Neural cell (in vitro differentiated cells): ENCODE measurements around the gene TRIM9.

ENCODE experiments used
- EP300 ChIP-seq: fragments of 450-650 bp; conservative IDR thresholded peaks from 2 replicates; pipeline ENCODE4 v1.6.1; 2014; ENCODE audit warnings: antibody characterized with exemption, mild to moderate bottlenecking, moderate library complexity; ENCODE audit not compliant: poor library complexity, severe bottlenecking
- EZH2 ChIP-seq: fragments of 200-600, 300-800 bp; shearing (Covaris generic), sonication (generic); IDR thresholded peaks from 2 replicates; pipeline ENCODE4 v1.6.1; 2014; ENCODE audit warnings: antibody characterized with exemption, low read length, borderline replicate concordance, mild to moderate bottlenecking; ENCODE audit not compliant: insufficient read depth, poor library complexity, severe bottlenecking
- MXI1 ChIP-seq: fragments of 450-650 bp; conservative IDR thresholded peaks from 2 replicates; pipeline ENCODE4 v1.6.1; 2014; ENCODE audit warnings: antibody characterized with exemption, mild to moderate bottlenecking; ENCODE audit not compliant: poor library complexity, severe bottlenecking
- POLR2AphosphoS5 ChIP-seq: IDR thresholded peaks from 2 replicates; pipeline ENCODE4 v1.6.1; 2012
- RAD21 ChIP-seq: fragments of 450-650 bp; conservative IDR thresholded peaks from 2 replicates; pipeline ENCODE4 v1.6.1; 2014; ENCODE audit warnings: antibody characterized with exemption, mild to moderate bottlenecking, moderate library complexity
- TAF1 ChIP-seq: IDR thresholded peaks from 2 replicates; pipeline ENCODE4 v1.6.1; 2012; ENCODE audit warnings: low read depth
- TF ChIP-seq, protein P1 (sequence below): fragments of 450-650 bp; IDR thresholded peaks from 2 replicates; pipeline ENCODE4 v1.5.1; 2014; ENCODE audit warnings: antibody characterized with exemption, mild to moderate bottlenecking, moderate library complexity; ENCODE audit not compliant: poor library complexity, severe bottlenecking
- TF ChIP-seq, protein P2 (sequence below): IDR thresholded peaks from 2 replicates; pipeline ENCODE4 v1.6.1; 2012; ENCODE audit warnings: borderline replicate concordance

DNA sequence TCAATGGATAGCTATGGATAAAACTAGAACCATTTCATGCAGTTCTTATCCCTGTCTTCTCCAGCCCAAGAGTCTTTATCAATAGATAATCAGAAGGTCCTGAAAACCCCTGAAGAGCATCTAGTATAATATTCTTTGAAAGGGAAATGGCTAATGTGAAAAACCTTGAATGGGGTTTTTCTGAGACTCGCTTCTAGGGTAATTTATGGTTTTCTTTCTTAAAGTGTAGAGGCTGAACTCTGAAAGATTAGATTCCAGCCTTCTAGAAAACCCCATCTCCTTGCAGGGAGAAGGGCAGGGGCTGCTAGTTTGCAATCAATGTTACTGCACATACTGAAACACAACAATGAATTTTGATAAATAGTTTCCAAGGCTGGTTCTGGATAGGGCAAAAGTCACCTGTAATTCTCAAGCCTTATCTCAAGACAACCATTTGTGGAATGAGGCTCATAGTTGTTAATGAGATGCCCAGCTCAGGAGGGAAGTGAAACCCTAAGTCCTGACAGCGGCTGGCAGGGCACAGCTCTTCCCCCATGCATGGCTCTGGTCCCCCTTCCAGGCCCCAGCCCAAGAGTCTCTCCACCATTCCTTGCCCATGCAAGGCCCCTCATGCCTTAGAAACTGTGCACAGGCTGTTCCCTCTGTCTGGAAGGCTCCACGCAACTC lies 116.9 kb downstream of the TRIM9 start:
- TF ChIP-seq, protein P1, sequence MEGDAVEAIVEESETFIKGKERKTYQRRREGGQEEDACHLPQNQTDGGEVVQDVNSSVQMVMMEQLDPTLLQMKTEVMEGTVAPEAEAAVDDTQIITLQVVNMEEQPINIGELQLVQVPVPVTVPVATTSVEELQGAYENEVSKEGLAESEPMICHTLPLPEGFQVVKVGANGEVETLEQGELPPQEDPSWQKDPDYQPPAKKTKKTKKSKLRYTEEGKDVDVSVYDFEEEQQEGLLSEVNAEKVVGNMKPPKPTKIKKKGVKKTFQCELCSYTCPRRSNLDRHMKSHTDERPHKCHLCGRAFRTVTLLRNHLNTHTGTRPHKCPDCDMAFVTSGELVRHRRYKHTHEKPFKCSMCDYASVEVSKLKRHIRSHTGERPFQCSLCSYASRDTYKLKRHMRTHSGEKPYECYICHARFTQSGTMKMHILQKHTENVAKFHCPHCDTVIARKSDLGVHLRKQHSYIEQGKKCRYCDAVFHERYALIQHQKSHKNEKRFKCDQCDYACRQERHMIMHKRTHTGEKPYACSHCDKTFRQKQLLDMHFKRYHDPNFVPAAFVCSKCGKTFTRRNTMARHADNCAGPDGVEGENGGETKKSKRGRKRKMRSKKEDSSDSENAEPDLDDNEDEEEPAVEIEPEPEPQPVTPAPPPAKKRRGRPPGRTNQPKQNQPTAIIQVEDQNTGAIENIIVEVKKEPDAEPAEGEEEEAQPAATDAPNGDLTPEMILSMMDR = no peak
- TF ChIP-seq EZH2 (no peak), EP300 (no peak), TAF1 (no peak), POLR2AphosphoS5 (no peak), RAD21 (no peak), MXI1 (no peak)
- TF ChIP-seq, protein P2, sequence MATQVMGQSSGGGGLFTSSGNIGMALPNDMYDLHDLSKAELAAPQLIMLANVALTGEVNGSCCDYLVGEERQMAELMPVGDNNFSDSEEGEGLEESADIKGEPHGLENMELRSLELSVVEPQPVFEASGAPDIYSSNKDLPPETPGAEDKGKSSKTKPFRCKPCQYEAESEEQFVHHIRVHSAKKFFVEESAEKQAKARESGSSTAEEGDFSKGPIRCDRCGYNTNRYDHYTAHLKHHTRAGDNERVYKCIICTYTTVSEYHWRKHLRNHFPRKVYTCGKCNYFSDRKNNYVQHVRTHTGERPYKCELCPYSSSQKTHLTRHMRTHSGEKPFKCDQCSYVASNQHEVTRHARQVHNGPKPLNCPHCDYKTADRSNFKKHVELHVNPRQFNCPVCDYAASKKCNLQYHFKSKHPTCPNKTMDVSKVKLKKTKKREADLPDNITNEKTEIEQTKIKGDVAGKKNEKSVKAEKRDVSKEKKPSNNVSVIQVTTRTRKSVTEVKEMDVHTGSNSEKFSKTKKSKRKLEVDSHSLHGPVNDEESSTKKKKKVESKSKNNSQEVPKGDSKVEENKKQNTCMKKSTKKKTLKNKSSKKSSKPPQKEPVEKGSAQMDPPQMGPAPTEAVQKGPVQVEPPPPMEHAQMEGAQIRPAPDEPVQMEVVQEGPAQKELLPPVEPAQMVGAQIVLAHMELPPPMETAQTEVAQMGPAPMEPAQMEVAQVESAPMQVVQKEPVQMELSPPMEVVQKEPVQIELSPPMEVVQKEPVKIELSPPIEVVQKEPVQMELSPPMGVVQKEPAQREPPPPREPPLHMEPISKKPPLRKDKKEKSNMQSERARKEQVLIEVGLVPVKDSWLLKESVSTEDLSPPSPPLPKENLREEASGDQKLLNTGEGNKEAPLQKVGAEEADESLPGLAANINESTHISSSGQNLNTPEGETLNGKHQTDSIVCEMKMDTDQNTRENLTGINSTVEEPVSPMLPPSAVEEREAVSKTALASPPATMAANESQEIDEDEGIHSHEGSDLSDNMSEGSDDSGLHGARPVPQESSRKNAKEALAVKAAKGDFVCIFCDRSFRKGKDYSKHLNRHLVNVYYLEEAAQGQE = no peak
